AML-193 (cell line): ENCODE results near the gene IKZF2.
A peak's percentile ranks its signal among the peaks of the same experiment; 100 is the strongest.

Experiments
- DNase-seq, 2 experiments: peaks; one replicate each; lab custom pipeline; 2025; lab: John Stamatoyannopoulos, UW

Gene IKZF2

GRCh38 chr2:213001297-213001910, 150.0 kb downstream of the IKZF2 start:
- DNase-seq, result no peak

DNA sequence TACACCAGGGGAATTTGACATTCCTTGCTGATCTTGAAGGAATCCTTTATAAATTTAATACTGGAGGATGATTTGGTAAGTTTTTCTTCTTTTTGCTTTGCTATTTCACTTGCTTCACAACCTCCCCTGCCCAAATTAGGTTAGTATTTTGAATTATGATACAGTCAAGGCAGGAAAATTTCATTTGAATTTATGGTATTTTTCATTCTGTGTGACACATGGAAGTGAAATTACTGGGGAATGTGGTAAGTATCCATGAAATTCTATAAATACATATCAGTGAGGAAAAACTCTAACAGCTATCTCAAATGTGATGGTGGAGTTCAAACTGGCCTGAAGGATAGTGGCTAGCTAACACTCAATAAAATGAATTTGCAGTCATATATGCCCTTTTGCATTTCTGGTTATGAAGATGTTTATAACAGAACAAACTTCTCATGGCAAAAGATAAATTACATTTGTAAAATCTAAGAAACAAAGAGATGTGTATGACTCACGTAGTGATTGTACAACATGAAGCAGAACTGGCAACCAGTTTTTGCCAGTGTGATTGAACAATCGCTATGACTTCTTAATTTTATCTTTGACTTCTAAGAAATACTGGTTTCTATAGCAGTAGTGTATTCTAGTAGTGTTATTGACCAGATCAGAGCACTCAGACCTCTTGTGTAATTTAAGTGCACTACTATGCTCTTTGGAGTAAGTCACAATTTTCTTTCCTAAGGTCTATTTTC, 152.6 kb downstream of the IKZF2 start:
- no peak for DNase-seq

DNA sequence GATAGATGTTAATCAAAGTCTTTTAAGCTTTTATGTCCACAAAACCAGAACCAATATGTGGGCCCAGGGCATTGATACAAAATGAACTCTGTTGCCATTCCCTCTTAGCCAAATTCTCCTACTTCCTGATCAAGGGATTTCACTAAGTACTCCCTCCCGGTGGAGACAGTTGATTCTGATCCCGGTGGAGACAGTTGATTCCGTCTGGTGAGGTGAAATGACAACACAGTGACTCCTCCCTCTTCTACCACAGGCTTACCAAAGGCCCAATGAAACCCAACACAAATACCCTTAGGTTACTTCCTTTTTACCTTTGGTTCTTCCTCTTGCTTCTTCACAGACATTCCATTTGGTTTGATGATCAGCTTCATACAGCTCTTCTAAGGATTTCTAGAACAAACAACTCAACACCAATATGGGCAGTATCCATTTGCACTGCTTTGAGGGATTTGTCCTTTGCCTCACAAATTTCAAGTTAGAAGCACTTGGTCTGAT, 153.8 kb downstream of the IKZF2 start:
- no peak for DNase-seq

GRCh38 chr2:212995920-212996319, 155.5 kb downstream of the IKZF2 start:
- DNase-seq, result no peak

- DNase-seq, result no peak
These were observed 156.4 kb downstream of the IKZF2 start for GRCh38 chr2:212994976-212995375.

DNA sequence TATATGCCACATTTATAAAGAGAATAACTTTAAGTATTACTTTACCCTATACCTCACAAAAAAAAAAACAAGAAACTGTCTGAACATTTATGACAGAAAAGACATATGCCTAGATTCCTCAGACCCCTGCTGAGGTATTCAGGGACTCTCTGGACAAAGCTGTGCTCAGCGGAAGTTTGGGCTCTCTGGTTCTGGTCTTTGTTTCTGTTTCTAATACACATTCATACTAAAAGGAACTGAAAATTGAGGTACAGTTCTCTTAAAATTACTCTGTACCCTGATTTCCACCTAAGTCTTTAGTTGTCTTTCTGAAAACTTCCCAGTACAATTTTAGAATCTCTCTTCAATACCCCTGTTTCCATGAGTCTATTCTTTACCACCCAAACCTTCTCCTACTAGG, 160.3 kb downstream of the IKZF2 start:
- no peak for DNase-seq

GRCh38 chr2:212990697-212991096, 160.7 kb downstream of the IKZF2 start:
- DNase-seq, result no peak

DNA sequence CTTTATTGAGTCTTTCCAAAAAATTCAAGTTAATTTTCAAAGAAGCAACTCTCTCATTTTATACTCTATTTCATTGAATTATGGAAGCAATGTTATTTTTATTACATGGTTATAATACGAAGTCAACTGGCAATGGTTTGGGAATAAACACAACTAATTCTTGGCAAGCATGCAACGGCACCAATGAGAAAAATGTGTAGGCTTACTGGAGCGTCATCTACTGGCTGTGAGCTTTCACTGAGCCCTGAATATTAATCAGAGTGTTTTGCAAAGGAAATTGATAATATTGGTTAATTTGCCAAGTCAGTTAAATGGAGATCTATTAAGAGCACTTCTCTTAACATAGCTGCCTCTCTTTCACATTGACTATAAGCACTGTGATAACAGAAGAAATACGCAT, 163.9 kb downstream of the IKZF2 start:
- DNase-seq, result no peak

GRCh38 chr2:212984129-212984528, 167.3 kb downstream of the IKZF2 start:
- DNase-seq, result no peak

DNA sequence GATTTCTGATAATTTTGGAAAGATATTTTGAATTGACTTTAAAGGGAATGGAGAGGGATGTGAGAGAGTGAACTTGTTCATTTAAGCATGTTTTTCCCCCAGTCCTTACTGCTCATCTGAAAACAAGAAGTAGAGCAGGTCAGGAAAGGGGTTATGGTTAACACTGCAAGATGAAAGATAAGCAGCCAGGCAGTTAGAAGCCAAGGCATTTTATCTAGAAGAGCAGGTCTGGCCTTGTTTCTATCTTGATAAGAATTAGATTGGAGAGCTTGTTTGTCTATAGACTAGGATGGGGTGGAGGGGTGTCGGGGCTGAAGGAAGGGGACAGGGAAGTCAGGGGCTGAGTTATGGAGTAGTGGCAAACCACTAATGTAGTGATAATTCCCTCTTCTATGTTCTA, 171.6 kb downstream of the IKZF2 start:
- DNase-seq, result no peak

DNA sequence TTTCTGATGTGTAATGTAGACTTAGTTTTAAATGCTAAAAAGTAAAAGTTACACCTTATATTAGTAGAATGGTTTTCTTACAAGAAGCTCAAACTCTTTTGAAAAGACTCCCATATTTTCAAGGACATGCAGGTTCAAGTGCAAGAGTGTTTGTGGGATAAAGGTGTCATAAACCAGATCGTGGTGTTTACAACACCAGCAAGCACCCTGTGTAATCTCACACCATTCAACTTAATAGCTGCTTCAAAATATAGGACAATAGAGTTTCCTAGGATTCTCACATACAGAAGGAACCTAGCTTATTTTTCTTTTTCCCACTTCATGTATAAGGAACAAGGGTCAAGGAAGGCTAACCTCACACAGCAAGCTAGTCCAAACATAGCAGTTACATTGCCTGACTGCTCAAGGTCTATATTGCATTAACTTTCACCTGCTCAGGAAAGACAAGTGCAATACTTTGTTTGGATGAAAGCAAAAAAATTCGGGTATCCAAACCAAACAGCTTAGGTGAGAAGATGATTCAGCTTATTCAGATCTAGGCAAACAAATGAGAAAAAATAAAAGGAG, 172.3 kb downstream of the IKZF2 start:
- DNase-seq, result no peak

DNA sequence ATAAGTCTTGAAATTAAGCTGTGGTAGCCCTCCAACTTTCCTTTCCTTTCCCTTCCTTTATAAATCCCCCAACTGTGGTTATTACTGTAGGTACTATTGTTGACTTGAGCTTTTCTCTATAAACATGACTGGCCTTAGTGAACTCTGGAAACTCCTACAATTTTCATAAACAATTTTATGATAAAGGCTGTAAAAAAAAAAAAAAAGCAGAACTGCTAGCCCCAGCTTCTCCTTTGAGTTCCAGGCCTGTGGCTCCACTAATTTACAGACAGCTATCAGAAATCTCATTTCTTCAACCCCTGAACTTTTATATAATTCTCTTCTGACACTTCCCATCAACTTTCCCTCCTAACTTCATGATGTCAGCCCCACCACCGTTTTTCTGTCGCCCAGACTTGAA, 174.3 kb downstream of the IKZF2 start:
- no peak for DNase-seq

GRCh38 chr2:212975333-212975732, 176.1 kb downstream of the IKZF2 start:
- DNase-seq, result no peak

- DNase-seq, result peak; percentile 69 to 77
These were observed 176.7 kb downstream of the IKZF2 start for GRCh38 chr2:212974692-212975091.

DNA sequence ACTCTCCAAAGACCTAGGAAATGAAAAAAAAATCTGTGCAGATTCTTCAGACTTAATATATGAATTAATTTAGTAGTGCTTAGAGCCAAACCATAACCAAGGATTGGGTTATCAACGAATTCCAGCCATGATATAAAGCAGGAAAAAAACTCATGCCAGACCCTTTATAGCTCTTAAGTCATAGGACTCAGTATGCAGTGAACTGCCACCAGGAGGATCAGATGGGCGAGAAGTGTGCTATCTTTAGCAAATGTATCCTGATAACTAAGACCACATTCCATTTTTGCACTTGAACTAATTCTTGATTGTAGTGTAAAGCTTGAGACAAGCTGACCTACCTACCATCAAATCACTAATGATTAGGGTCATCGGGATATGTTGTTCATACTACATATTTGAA, 178.1 kb downstream of the IKZF2 start:
- no peak for DNase-seq

DNA sequence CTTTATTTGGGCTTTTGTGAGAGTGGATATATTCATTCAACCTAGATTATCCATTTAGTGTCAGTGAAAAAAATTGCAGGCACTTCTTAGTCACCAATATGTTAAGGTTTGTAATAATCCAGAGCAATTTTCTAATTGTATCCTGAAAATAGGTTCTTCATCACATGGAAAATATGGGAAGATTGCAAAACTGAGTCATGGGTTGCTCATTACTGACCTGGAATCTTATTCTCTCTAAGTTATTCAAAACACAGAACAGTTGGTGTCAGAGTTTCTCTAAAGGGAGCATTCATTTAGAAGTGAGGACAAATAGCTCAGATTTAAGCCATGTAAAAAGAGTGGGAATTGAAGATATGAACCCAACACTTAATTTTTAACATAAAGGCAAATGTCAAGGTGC, 181.3 kb downstream of the IKZF2 start:
- no peak for DNase-seq

GRCh38 chr2:212968284-212969081, 182.9 kb downstream of the IKZF2 start:
- DNase-seq, result no peak

DNA sequence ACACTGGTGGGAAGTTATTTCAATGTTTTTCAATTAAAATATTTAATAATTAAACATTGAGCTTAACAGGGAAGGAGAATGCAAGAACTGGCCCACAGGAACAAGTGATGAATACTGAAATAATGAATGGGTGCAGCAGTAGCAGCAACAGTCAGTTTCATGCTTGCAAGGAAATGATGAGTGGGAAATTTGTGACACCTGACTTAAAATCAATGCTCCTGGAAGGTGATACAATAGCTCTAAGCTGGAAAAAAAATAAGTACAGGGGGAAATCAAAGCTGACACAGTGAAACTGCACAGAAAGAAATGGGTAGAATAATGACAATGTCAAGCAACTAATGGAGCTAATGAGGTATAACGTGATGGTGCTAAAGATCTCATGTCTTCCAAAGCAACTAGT, 184.5 kb downstream of the IKZF2 start:
- no peak for DNase-seq

GRCh38 chr2:212962691-212963090, 188.7 kb downstream of the IKZF2 start:
- DNase-seq, result no peak

- no peak for DNase-seq
These were observed 190.2 kb downstream of the IKZF2 start for GRCh38 chr2:212961255-212961654.

DNA sequence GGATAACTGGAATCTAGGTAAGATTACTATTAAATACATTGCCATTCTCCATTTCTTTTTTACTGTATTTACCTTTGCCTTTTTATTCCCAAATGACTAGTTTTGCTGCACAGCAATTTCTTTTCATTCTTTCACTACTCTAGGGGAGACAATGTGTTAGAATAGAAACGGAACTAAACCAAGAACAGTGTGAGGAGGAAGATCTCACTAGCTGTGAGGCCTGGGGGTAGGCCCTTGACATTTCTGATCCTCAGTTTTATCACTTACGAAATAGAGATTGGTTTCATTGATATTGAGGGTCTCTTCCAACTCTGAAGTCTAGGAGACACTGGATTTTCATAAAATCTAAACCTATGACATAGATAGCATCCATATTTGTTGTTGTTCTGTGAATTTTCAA, 191.1 kb downstream of the IKZF2 start:
- no peak for DNase-seq

GRCh38 chr2:212959471-212960117, 191.8 kb downstream of the IKZF2 start:
- no peak for DNase-seq
